Activated naive CD8-positive, alpha-beta T cell treated with anti-CD3 and anti-CD28 coated beads, Interleukin-2, amount 50 U/mL, for 24 hours (primary cell): Measurements from ENCODE around the gene ATP13A3.

Source experiments
- ATAC-seq: fragments of 150-1000 bp; cut with Tn5 transposase; one replicate; pipeline ENCODE4 v1.10.0; 2021
- DNase-seq: peaks from one replicate; pipeline ENCODE4 v3.0.0; 2021
- H3K27ac Mint-ChIP-seq: one replicate; pipeline ENCODE4 v1.8.0; 2021; ENCODE audit warnings: mild to moderate bottlenecking, mixed read lengths
- H3K27me3 Mint-ChIP-seq: one replicate; pipeline ENCODE4 v1.8.0; 2021; ENCODE audit warnings: mixed read lengths
- H3K36me3 Mint-ChIP-seq: one replicate; pipeline ENCODE4 v1.8.0; 2021; ENCODE audit warnings: low read depth, mixed read lengths
- H3K4me1 Mint-ChIP-seq: one replicate; pipeline ENCODE4 v1.8.0; 2021; ENCODE audit warnings: mixed read lengths
- H3K4me3 Mint-ChIP-seq: one replicate; pipeline ENCODE4 v1.8.0; 2021; ENCODE audit warnings: mild to moderate bottlenecking, moderate library complexity, mixed read lengths
- H3K9me3 Mint-ChIP-seq: one replicate; pipeline ENCODE4 v1.8.0; 2021; ENCODE audit warnings: mixed read lengths

Gene ATP13A3

DNA sequence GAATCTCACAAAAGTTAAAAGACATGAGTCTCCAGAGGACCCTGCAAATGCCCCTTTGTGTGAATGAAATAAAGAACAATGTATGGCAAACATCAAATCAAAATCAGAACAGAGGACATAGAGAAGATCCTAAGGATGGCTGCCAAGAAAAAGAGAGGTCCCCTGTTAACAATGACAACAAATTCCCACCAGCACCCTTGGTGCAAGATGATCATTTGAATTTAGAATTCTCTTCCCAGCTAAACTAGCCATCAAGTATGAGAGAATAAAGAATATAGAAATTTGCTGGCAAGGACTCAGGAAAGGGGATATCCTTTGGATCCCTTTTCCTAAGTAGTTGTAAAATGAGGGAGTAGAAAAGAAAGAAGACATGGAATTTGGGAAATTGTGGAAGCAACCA lies 96.0 kb downstream of the ATP13A3 start:
- H3K36me3 Mint-ChIP-seq = peaks cover 6% of the 10 kb centered on the region
- no peak for ATAC-seq
- H3K4me3 Mint-ChIP-seq = no peak overlapping the region
- no peak overlapping the region for H3K27ac Mint-ChIP-seq
- H3K9me3 Mint-ChIP-seq = peaks cover 19% of the 10 kb centered on the region
- peaks cover 15% of the 10 kb centered on the region for H3K4me1 Mint-ChIP-seq
- H3K27me3 Mint-ChIP-seq = peaks cover under 1% of the 10 kb centered on the region
- no peak for DNase-seq

DNA sequence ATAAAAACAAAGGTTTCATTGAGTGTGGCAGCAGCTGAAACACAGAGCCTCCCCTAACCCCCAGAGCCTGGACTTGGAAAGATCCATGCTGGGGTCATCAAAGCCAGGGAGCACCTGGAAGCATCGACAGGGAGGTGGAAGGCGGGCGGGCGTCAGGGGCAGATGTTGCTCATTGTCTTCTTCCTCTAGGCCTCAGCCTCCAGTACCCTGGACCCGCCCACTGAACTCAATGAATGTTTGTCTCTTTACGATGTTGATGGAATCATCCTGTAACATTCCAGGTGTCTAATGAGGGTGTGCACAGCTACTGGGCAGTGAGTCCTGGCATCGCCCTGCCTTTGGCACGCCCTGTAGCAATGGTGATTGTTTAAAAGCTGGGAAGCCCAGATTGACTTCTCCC lies 97.5 kb downstream of the ATP13A3 start:
- Mint-ChIP-seq H3K36me3 (peaks cover 6% of the 10 kb centered on the region), H3K4me1 (no peaks in the 10 kb centered on the region), H3K27me3 (no peaks in the 10 kb centered on the region), H3K4me3 (no peak overlapping the region), H3K27ac (no peak overlapping the region), H3K9me3 (peaks cover 19% of the 10 kb centered on the region)
- no peak for ATAC-seq
- no peak for DNase-seq

DNA sequence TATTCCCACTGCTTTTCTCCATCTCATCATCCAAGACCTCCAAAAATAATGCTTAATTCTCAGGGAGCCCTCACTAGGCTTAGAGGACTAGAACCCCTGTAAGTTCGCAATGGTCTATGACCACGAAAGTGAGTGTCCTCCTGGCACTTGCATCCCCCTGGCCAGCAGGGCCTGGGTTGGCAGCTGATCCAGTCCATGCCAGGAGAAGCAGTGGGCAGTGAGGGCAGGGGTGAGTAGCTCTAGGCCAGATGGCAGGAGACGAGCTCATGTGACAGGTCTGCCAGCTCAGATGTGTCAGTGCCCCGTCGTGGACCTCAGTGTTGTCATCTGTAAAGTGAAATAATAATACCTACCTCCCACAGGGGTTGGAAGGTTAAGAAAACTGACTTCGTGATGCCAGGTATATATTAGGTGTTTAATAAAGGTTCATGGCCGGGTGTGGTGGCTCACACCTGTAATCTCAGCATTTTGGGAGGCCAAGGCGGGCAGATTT lies 98.8 kb downstream of the ATP13A3 start:
- Mint-ChIP-seq H3K36me3 (peaks cover 6% of the 10 kb centered on the region), H3K4me3 (no peak overlapping the region), H3K27me3 (no peaks in the 10 kb centered on the region), H3K4me1 (no peaks in the 10 kb centered on the region), H3K27ac (no peak overlapping the region), H3K9me3 (peaks cover 19% of the 10 kb centered on the region)
- ATAC-seq (no peak), DNase-seq (no peak)

DNA sequence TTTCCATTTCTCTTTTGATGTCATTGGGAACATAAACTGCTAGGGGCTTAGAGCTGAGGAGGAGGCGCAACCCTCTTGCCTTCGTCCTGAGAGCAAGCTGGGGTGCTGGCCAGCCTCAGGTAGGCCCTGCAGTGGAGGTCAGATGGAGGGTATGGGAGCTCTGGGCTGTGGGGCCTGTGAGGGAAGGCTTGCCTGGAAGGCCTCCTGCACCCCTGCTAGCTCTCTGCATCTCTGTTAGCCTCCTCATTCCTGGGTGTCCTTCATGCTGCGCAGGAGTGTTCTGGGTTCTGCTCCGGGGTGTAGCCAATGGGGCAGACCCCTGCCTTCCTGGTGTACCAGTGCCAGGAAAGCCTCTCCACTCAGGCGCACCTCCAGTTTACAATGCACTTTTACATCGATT lies 99.5 kb downstream of the ATP13A3 start:
- Mint-ChIP-seq H3K9me3 (peaks cover 19% of the 10 kb centered on the region), H3K27ac (no peak overlapping the region), H3K36me3 (peaks cover 6% of the 10 kb centered on the region), H3K27me3 (no peaks in the 10 kb centered on the region), H3K4me1 (no peaks in the 10 kb centered on the region), H3K4me3 (no peak overlapping the region)
- DNase-seq (no peak), ATAC-seq (no peak)

DNA sequence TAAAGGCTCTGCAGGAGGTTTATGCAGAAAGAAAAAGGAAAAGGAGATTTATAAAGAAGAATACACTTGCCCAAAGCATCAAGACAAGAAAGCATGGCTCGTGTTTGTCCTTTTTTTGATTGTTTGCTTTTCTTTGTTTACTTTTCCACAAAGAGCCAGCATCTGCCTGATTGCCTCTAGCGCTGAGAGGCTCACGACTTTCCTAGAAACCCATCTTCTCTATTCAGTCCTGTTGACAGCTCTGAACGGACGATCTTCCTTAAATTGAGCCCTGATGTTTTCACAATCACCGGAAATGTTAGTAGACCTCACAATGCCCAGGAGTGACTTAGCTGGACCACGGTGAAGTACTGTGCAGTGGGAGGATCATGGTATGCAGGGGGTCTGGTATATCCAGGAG lies 100.2 kb downstream of the ATP13A3 start:
- ATAC-seq = no peak
- no peak for DNase-seq
- no peak overlapping the region for H3K27ac Mint-ChIP-seq
- peaks cover 6% of the 10 kb centered on the region for H3K36me3 Mint-ChIP-seq
- H3K4me3 Mint-ChIP-seq = no peak overlapping the region
- H3K9me3 Mint-ChIP-seq = peaks cover 19% of the 10 kb centered on the region
- no peaks in the 10 kb centered on the region for H3K27me3 Mint-ChIP-seq
- no peaks in the 10 kb centered on the region for H3K4me1 Mint-ChIP-seq

DNA sequence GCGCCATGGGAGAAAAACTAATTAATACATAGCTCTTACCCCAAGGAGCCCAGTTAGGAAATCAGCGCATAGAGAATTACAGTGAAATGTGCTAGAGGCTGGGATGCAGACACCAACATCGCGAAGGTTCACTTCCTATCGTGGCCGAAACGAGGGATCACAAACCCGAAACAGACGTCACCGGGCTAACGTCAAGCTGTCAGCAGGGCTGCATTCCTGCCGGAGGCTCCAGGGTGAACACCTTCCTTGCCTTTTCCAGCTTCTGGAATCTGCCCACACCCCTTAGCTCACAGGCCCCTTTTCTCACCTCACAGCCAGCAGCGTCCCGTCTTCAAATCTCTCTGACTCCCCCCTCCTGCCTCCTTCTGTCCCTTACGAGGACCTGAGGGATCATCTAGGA lies 100.7 kb downstream of the ATP13A3 start:
- no peaks in the 10 kb centered on the region for H3K27me3 Mint-ChIP-seq

DNA sequence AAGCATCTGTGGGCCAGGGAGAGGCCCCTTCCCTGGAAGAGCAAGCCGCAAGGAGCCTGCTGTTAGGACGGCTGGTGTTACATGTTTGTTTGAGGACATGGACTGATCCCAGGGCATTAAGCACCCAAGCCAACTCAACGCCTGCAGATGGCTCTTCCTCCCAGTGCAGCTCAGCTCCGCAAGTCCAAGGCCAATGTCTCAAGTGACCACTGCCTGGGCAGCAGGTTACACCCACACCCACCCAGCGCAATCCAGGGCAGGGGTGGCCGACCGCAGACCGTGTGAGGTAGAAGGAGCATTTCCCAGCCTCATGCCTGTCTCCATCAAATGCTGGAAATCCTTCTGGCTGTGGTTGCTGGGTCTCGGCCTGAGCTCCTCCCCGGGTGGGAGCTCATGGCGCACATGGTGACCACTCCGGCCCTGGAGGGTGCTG lies 102.2 kb downstream of the ATP13A3 start:
- Mint-ChIP-seq H3K4me3 (no peak overlapping the region), H3K9me3 (no peaks in the 10 kb centered on the region), H3K27ac (no peak overlapping the region), H3K4me1 (no peaks in the 10 kb centered on the region), H3K27me3 (no peaks in the 10 kb centered on the region), H3K36me3 (no peaks in the 10 kb centered on the region)
- DNase-seq (no peak), ATAC-seq (no peak)

More for the DNA sequence above, 100.7 kb downstream of the ATP13A3 start:
- Mint-ChIP-seq H3K27ac (no peak overlapping the region), H3K36me3 (peaks cover 6% of the 10 kb centered on the region), H3K4me1 (no peaks in the 10 kb centered on the region), H3K4me3 (no peak overlapping the region), H3K9me3 (peaks cover 14% of the 10 kb centered on the region)
- ATAC-seq (no peak), DNase-seq (no peak)

DNA sequence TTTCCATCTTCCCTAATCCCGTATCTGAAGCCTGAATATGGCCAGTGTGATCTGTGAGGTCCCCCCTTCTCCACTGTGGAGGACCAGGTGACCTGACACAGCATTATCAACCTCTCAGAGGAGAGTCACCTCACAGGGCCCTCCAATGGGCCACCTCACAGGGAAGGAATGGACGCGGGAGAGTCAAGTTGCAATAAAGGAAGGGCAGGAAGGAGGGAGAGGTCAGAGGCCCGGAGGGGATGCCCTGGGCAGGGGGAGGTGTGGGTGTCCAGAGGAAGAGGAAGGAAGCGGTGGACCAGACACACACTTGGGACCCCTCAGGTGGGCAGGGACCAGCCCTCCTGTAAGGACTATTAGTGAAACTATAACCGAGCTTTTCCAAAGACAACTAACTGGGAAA lies 102.6 kb downstream of the ATP13A3 start:
- H3K9me3 Mint-ChIP-seq = no peaks in the 10 kb centered on the region
- H3K27ac Mint-ChIP-seq = no peak overlapping the region
- H3K27me3 Mint-ChIP-seq = no peaks in the 10 kb centered on the region
- ATAC-seq = no peak
- no peaks in the 10 kb centered on the region for H3K36me3 Mint-ChIP-seq
- no peaks in the 10 kb centered on the region for H3K4me1 Mint-ChIP-seq
- DNase-seq = no peak
- no peak overlapping the region for H3K4me3 Mint-ChIP-seq

DNA sequence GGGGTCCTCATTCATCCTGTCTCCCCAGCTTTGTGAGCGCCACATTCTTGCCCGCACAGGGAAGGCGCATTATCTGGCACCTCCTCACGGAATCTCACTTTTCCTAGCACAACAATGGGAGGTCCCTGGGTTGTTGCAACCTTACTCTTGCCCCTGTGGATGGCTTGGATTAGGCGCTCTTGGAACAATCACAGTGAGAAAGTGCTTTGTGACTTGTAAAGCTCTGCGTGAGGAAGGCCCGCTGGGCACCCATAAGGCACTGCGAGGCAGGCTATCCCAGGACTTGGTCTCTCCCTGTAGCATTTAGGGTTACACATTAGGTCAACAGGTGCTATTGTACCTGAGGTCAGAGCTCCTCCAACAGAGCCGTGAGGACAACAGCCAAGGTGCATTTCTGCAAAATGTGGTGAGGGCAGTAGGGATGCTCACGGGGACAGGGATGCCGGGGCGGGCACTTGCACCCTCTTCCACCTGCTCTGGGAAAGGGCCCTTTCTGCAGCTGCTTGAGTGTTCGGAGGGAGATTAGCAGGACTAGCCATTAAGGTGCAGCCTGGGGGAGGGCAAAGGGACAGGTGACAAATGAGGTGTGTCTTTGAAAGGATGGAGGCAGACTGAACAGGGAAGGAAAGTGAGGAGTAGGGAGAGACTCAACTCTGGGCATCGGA lies 103.4 kb downstream of the ATP13A3 start:
- Mint-ChIP-seq H3K9me3 (no peaks in the 10 kb centered on the region), H3K27me3 (no peaks in the 10 kb centered on the region), H3K4me1 (no peaks in the 10 kb centered on the region), H3K27ac (no peak overlapping the region), H3K36me3 (no peaks in the 10 kb centered on the region), H3K4me3 (no peak overlapping the region)
- ATAC-seq (peak; percentile 15), DNase-seq (no peak)

DNA sequence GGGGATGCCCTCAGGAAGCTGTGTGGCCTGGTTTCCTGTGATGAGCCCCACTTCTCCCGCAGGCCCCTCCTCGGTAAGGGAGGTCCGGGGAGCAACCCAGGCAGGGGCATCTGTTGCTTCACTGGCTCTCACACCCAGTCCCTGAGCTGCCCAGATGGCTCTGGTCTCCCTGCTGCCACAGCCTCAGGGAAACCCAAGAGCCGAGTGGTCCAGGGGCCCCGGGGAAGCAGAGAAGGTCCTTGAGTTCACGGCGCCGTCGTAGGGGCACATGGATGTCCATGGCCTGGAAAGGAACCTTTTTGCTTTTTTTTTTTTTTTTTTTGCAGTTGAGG lies 103.9 kb downstream of the ATP13A3 start:
- no peaks in the 10 kb centered on the region for H3K9me3 Mint-ChIP-seq
- H3K4me3 Mint-ChIP-seq = no peak overlapping the region
- no peaks in the 10 kb centered on the region for H3K27me3 Mint-ChIP-seq
- no peak for ATAC-seq
- DNase-seq = no peak
- H3K4me1 Mint-ChIP-seq = no peaks in the 10 kb centered on the region
- H3K27ac Mint-ChIP-seq = no peak overlapping the region
- no peaks in the 10 kb centered on the region for H3K36me3 Mint-ChIP-seq

DNA sequence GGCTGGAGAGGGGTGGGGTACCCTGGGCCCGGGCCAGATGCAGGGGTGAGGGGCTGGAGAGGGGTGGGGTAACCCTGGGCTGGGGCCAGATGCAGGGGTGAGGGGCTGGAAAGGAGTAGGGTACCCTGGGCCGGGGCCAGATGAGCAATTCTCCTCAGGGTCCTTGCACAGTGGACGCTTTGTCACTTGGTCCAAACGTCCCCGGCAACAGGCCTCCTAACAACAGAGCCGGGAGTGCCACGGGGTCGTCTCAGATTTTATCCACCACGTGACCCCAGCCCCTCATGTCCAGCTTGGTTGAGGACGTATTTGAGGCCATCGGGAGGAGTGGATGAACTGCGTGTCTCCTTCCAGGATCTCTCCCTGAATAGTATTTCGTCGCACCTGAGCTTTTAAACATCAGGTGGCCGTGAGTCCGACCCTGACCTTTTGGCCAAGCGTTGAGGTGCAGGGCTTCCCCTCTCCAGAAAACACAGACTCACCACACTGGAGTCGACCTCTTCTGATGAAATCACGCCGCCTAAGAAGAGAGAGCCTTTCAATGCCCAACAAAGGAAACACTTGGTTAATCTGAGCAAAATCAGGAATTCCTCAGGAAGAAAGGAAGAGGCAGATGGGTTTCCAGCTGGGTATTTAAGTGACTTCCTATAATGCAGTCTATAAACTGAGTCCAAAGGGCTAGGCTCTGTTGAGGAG lies 104.5 kb downstream of the ATP13A3 start:
- peaks cover 2% of the 10 kb centered on the region for H3K27me3 Mint-ChIP-seq
- no peak for ATAC-seq
- no peak overlapping the region for H3K27ac Mint-ChIP-seq
- no peaks in the 10 kb centered on the region for H3K9me3 Mint-ChIP-seq
- H3K36me3 Mint-ChIP-seq = no peaks in the 10 kb centered on the region
- no peaks in the 10 kb centered on the region for H3K4me1 Mint-ChIP-seq
- no peak for DNase-seq
- no peak overlapping the region for H3K4me3 Mint-ChIP-seq

DNA sequence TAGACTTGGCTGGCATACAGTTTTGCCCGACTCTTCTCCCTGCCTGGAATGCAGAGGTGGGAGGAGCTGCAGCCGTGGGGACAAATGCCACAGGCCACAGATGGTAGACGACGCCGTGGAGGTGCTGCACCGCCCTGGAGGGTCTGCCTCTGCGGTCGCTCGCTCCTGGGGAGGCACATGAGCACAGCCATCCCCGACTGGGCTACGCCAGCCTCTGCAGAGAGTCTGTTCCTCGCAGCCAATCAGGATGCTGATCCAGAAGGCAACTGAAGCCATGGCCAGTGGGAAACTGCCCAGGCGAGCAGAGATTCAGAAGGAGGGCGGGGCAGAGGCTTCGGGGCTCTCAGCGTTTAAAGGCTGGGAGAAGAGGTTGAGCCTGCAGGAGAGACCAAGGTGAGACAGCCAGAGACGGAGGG lies 105.3 kb downstream of the ATP13A3 start:
- no peak overlapping the region for H3K4me3 Mint-ChIP-seq
- ATAC-seq = no peak
- DNase-seq = no peak
- peaks cover 2% of the 10 kb centered on the region for H3K27me3 Mint-ChIP-seq
- H3K9me3 Mint-ChIP-seq = no peaks in the 10 kb centered on the region
- no peaks in the 10 kb centered on the region for H3K4me1 Mint-ChIP-seq
- H3K36me3 Mint-ChIP-seq = no peaks in the 10 kb centered on the region
- no peak overlapping the region for H3K27ac Mint-ChIP-seq

DNA sequence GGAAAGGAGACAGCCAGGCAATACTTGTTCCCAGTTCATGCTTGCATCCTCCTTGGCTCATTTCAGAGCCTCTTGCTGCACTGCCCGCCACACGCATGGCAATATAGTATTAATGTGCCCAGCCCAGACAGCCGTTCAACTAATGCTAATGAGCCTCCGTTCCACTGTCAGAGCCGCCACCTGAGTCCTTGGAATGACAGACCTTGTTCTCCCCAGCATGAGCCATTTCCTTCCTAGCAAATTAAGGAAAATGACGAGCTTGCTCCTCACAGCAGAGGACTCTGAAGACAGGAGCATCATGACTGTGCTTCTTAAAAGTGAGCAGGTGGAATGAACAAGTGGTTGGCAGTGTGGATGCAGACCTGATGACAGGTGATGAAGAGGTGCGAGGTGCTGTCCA lies 106.5 kb downstream of the ATP13A3 start:
- ATAC-seq = no peak
- no peak for DNase-seq

DNA sequence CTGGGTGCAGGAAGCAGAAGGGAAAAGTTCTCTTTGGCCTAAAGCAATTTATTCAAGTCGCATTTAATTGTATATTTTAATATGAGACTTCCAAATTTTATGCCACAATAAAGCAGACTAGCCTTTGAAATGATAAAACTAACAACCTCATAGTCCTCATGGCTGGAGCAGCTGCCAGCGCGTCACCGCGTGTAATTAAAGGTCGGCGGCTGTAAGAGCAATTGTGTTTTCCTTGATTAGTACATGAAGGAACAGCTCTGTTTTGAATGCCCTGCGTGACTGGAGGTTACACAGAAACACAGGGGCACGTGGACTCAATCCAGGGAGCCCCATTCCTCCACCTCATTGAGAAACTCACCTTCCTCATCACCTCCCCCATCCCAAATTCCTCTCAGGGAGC lies 107.2 kb downstream of the ATP13A3 start:
- Mint-ChIP-seq H3K9me3 (no peaks in the 10 kb centered on the region), H3K36me3 (no peaks in the 10 kb centered on the region), H3K4me1 (no peaks in the 10 kb centered on the region), H3K27ac (no peak overlapping the region), H3K4me3 (no peak overlapping the region), H3K27me3 (peaks cover 8% of the 10 kb centered on the region)
- DNase-seq (no peak), ATAC-seq (no peak)

More for the DNA sequence above, 106.5 kb downstream of the ATP13A3 start:
- Mint-ChIP-seq H3K36me3 (no peaks in the 10 kb centered on the region), H3K4me1 (no peaks in the 10 kb centered on the region), H3K27ac (no peak overlapping the region), H3K9me3 (no peaks in the 10 kb centered on the region), H3K4me3 (no peak overlapping the region), H3K27me3 (peaks cover 6% of the 10 kb centered on the region)

DNA sequence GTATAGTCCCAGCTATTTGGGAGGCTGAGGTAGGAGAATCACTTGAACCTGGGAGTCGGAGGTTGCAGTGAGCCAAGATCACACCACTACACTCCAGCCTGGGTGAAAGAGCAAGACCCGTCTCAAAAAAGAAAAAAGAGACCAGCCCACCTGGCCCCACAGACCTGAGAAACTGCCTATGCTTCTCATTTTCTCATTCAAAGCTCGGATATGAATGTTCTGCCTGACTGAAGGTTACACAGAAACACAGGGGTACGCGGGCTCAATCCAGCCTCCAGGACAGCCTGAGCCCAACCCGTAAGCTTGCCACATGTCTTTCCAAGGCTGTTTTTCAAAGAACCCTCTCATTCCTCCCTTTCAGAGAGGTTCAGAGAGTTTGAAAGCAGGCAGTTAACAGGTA lies 107.6 kb downstream of the ATP13A3 start:
- Mint-ChIP-seq H3K27me3 (peaks cover 8% of the 10 kb centered on the region), H3K4me3 (no peak overlapping the region), H3K4me1 (no peaks in the 10 kb centered on the region), H3K36me3 (no peaks in the 10 kb centered on the region), H3K27ac (no peak overlapping the region), H3K9me3 (no peaks in the 10 kb centered on the region)
- DNase-seq (no peak), ATAC-seq (no peak)
